Spleen (tissue), 7 donors: ENCODE measurements around the gene MARCHF2.

ENCODE experiments used
- POLR2A ChIP-seq, 3 donors: fragments of 450-650 bp; IDR thresholded peaks; one replicate each; pipeline ENCODE4 v1.5.1; 2017; ENCODE audit warnings: antibody characterized with exemption in 3 of 3, mild to moderate bottlenecking in 1 of 3
- POLR2AphosphoS5 ChIP-seq, 3 donors: sonication (generic); formaldehyde crosslinking; IDR thresholded peaks; one replicate each; pipeline ENCODE4 v1.5.1; 2017; ENCODE audit warnings: antibody characterized with exemption in 3 of 3
- TF ChIP-seq, protein P1 (sequence below), 11 experiments: fragments of 200-600 bp in 7 of 11; fragments of 450-650 bp in 4 of 11; sonication (generic) in 4 of 11; IDR thresholded peaks in 8 of 11; conservative IDR thresholded peaks in 3 of 11; 1 replicate in 7 of 11; 2 replicates in 4 of 11; pipeline versions ENCODE4 v1.4.0 to v1.8.0; 2016 to 2021; ENCODE audit warnings: antibody characterized with exemption in 11 of 11, inconsistent platforms in 4 of 11, mild to moderate bottlenecking in 1 of 11
- donor health status: DM: no; HTN: no; CAD: no; lungs with moderate emphysema.
- donor health status: DM: no; HTN: no; CAD: no.
- donor health status: DM: no; HTN: no; CAD: no.

DNA sequence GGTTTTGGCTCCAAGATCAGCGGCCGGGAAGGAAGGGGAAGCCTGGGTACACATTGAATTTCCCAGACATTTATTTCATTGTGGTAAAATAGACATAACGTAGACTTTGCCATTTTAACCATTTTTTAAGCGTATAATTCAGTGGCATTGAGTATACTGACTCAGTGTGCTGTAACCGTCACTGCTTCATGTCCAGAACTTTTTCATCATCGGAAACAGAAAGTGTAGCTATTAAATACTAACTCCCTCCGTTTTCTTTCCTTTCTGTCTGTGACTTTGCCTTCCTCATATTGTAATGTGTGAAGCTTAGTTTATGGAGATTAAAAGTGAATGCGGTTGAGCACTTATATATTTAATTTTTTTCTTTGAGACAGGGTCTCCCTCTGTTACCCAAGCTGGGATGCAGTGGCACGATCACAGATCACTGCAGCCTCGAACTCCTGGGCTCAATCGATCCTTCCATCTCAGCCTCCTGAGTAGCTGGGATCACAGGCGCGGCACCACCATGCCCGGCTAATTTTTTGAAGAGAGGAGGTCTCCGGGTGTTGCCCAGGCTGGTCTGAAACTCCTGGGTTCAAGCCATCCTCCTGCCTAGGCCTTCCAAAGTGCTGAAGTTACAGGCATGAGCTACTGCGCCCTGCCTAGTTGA is 33.1 kb downstream of the MARCHF2 start:
- TF ChIP-seq, protein P1, sequence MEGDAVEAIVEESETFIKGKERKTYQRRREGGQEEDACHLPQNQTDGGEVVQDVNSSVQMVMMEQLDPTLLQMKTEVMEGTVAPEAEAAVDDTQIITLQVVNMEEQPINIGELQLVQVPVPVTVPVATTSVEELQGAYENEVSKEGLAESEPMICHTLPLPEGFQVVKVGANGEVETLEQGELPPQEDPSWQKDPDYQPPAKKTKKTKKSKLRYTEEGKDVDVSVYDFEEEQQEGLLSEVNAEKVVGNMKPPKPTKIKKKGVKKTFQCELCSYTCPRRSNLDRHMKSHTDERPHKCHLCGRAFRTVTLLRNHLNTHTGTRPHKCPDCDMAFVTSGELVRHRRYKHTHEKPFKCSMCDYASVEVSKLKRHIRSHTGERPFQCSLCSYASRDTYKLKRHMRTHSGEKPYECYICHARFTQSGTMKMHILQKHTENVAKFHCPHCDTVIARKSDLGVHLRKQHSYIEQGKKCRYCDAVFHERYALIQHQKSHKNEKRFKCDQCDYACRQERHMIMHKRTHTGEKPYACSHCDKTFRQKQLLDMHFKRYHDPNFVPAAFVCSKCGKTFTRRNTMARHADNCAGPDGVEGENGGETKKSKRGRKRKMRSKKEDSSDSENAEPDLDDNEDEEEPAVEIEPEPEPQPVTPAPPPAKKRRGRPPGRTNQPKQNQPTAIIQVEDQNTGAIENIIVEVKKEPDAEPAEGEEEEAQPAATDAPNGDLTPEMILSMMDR (IDR thresholded peaks at IDR 0.05 in 8 of 11, conservative IDR thresholded peaks at IDR 0.05 in 3 of 11) = no peak
- TF ChIP-seq POLR2AphosphoS5 (IDR thresholded peaks at IDR 0.05) (no peak), POLR2A (IDR thresholded peaks at IDR 0.05) (no peak)
